OCI-LY7 (cell line): ENCODE measurements around the gene ZNF3. TPM values are rescaled to one million over a fixed set of nuclear protein-coding genes. Genes with fewer than 3 reads are reported as not detected.
"Not testable (repeated sequence)": the region's sequence is repeated elsewhere in the genome, so short reads cannot be mapped to it uniquely, and the experiment has no call there.

Source experiments
- Bru-seq: library from RNA; stranded (reverse); fragments of 400-500 nt; gene quantifications from one replicate; lab custom pipeline; 2021; lab: Mats Ljungman, UMichigan
- BruChase-seq, 2 experiments: library from RNA; stranded (reverse); fragments of 400-500 nt; gene quantifications; one replicate each; lab custom pipeline; 2021; lab: Mats Ljungman, UMichigan
- BruUV-seq: library from RNA; stranded (reverse); fragments of 400-500 nt; replicated peaks from 2 replicates; lab custom pipeline; 2021; lab: Mats Ljungman, UMichigan
- CTCF ChIA-PET: fragments of 300-600 bp; sonication (Branson Sonifier 250); formaldehyde crosslinking; loops from one replicate; lab custom pipeline; 2022; ENCODE audit warnings: antibody characterized with exemption; ENCODE audit not compliant: unreplicated experiment; lab: Charles Lee
- POLR2A ChIA-PET: fragments of 300-600 bp; sonication (Branson Sonifier 250); formaldehyde crosslinking; loops from one replicate; lab custom pipeline; 2022; ENCODE audit warnings: antibody characterized with exemption; lab: Charles Lee
- DNase-seq: peaks from one replicate; pipeline ENCODE4 v3.0.0-alpha.2; 2015; ENCODE audit warnings: low spot score
- H2AFZ ChIP-seq: fragments of 200-600 bp; sonication (generic), shearing (Covaris generic); 2 replicates; pipeline ENCODE4 v1.6.1; 2014; ENCODE audit warnings: mild to moderate bottlenecking, antibody characterized with exemption, low read length, moderate library complexity
- H3K27ac ChIP-seq: fragments of 200-600 bp; sonication (generic); 2 replicates; pipeline ENCODE4 v1.5.1; 2014; ENCODE audit warnings: mixed run types, low read depth, mild to moderate bottlenecking, moderate library complexity, low read length, inconsistent platforms; ENCODE audit not compliant: poor library complexity, severe bottlenecking
- H3K36me3 ChIP-seq: fragments of 200-600 bp; sonication (generic); 2 replicates; pipeline ENCODE4 v1.6.1; 2014; ENCODE audit warnings: mild to moderate bottlenecking, antibody characterized with exemption, low read length, moderate library complexity, mixed read lengths; ENCODE audit not compliant: insufficient read depth
- H3K4me1 ChIP-seq: fragments of 200-600 bp; sonication (generic); 2 replicates; pipeline ENCODE4 v1.5.1; 2014; ENCODE audit warnings: mild to moderate bottlenecking, low read length; ENCODE audit not compliant: insufficient read depth, poor library complexity, severe bottlenecking
- H3K4me2 ChIP-seq: fragments of 200-600 bp; sonication (generic); 2 replicates; pipeline ENCODE4 v1.6.1; 2014; ENCODE audit warnings: mild to moderate bottlenecking, low read length
- H3K4me3 ChIP-seq: fragments of 200-600 bp; sonication (generic); 2 replicates; pipeline ENCODE4 v1.5.1; 2014; ENCODE audit warnings: mild to moderate bottlenecking, low read depth, low read length; ENCODE audit not compliant: poor library complexity, severe bottlenecking
- H3K79me2 ChIP-seq: fragments of 200-600 bp; sonication (generic); 2 replicates; pipeline ENCODE4 v1.6.1; 2016; ENCODE audit warnings: low read depth, mild to moderate bottlenecking, low read length, moderate library complexity, mixed read lengths; ENCODE audit not compliant: insufficient read depth
- H3K9me2 ChIP-seq: fragments of 200-600 bp; sonication (generic); 2 replicates; pipeline ENCODE4 v1.6.1; 2016; ENCODE audit warnings: mild to moderate bottlenecking, low read length, mixed read lengths; ENCODE audit not compliant: insufficient read depth
- H3K9me3 ChIP-seq: fragments of 200-600 bp; sonication (generic); 2 replicates; pipeline ENCODE4 v1.6.1; 2014; ENCODE audit warnings: mild to moderate bottlenecking, mixed run types, low read length, mixed read lengths
- H4K20me1 ChIP-seq: fragments of 200-600 bp; sonication (generic); 2 replicates; pipeline ENCODE4 v1.6.1; 2014; ENCODE audit warnings: mild to moderate bottlenecking, antibody characterized with exemption, low read length, moderate library complexity, mixed read lengths; ENCODE audit not compliant: insufficient read depth
- EZH2phosphoT487 ChIP-seq: fragments of 200-600 bp; sonication (generic); IDR thresholded peaks from 2 replicates; pipeline ENCODE4 v1.6.1; 2018; ENCODE audit warnings: low read depth, borderline replicate concordance, mild to moderate bottlenecking, mixed run types, antibody characterized with exemption, low read length, moderate library complexity, mixed read lengths
- intact Hi-C: fragments of 100-400 bp; cut with micrococcal nuclease; formaldehyde crosslinking; loops from one replicate; pipeline ENCODE4 v1.10.0; 2022; ENCODE audit not compliant: unreplicated experiment
- long read RNA-seq: library from polyadenylated mRNA; stranded (forward); transcript quantifications from one replicate; pipeline ENCODE4 v2.0.0, GENCODE V29; 2022
- total RNA-seq, 2 experiments: library from RNA; depleted of rRNA in 1 of 2; stranded (reverse); fragments of >200 nt in 1 of 2; shearing (Covaris generic) in 1 of 2; gene quantifications; 2 replicates each; pipeline ENCODE4 v1.2.3, GENCODE V29; 2014 to 2022
- TF ChIP-seq, protein P1 (sequence below): fragments of 200-600 bp; sonication (generic); conservative IDR thresholded peaks from 2 replicates; pipeline ENCODE4 v1.5.1; 2014; ENCODE audit warnings: mild to moderate bottlenecking, antibody characterized with exemption, low read length, moderate library complexity, mixed read lengths

ZNF3 gene
- 19.8 and 21.8 TPM in 2 replicates for total RNA-seq (2014; rRNA removed; shearing (Covaris generic))
- total RNA-seq (2022): 23.7 and 24.4 TPM in 2 replicates
- percentile 64 among the genes with signal in this experiment for Bru-seq, nascent RNA
- BruChase-seq, experiment 1, labeled RNA remaining after a 6-hour chase: percentile 62 among the genes with signal in this experiment
- BruChase-seq, experiment 2, labeled RNA remaining after a 2-hour chase: percentile 67 among the genes with signal in this experiment
- long read RNA-seq, transcript ZNF3-202 (6 exons, 2,799 nt): major isoform, 5 of 23 reads
- long read RNA-seq, partial matches to known transcripts: 4 of 23 reads
- long read RNA-seq, other reads (novel, unspliced or antisense): 12 of 23 reads

DNA sequence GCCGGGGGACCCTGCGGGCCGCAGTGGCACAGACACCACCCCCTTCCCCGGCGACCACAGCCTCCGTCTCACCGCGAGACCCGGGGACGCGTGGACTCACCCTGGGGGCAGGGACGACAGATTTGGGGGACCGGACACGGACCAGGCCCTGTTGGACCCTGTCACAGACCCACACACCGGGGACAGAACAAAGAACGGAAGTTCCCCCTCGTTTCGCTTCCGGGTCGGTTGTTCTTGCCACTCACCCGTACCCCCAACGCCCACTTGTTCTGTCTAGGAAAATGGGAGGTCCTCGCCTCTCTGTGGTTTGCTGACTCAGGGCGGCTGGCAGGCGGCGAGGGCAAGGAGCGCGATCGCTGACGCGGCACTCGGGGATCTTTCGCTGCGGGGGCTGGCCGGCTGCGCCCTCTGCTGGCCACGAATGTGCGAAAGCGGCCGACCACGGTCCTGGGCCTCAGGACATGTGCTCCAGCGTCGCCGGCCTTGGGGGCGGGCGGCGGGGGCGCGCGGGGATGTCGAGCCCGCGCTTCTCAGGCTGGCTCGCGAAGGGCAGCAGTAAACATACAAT, at the start of gene ZNF3:
Gene ZNF3 (minus strand): TSS at position 189 of the 568 bp plus-strand sequence. CDS start 4,366 bp downstream, outside the sequence.
- Histone ChIP-seq H4K20me1 (no peaks in the 10 kb centered on the region), H3K4me1 (peaks cover 22% of the 10 kb centered on the region), H3K9me2 (no peaks in the 10 kb centered on the region), H3K9me3 (no peaks in the 10 kb centered on the region), H3K27ac (peak within 1 kb of the TSS; percentile 64), H3K79me2 (peaks cover 11% of the 10 kb centered on the region; the same call in 1 of the 2 replicates), H3K36me3 (peaks cover 10% of the 10 kb centered on the region; the same call in 1 of the 2 replicates), H3K4me3 (peak within 1 kb of the TSS; percentile 73), H2AFZ (peak within 1 kb of the TSS; percentile 90), H3K4me2 (peak within 1 kb of the TSS; percentile 80)
- ChIA-PET CTCF (no interaction called here), POLR2A (interaction anchor here (0.6 to 1.2 kb wide), 5 partner anchors 16 to 145 kb away, joined by 3 to 5 read pairs (median 4); partner anchors contain the start of gene ZSCAN21)
- DNase-seq: peak; percentile 97
- BruUV-seq: no TSS peak
- TF ChIP-seq, protein P1, sequence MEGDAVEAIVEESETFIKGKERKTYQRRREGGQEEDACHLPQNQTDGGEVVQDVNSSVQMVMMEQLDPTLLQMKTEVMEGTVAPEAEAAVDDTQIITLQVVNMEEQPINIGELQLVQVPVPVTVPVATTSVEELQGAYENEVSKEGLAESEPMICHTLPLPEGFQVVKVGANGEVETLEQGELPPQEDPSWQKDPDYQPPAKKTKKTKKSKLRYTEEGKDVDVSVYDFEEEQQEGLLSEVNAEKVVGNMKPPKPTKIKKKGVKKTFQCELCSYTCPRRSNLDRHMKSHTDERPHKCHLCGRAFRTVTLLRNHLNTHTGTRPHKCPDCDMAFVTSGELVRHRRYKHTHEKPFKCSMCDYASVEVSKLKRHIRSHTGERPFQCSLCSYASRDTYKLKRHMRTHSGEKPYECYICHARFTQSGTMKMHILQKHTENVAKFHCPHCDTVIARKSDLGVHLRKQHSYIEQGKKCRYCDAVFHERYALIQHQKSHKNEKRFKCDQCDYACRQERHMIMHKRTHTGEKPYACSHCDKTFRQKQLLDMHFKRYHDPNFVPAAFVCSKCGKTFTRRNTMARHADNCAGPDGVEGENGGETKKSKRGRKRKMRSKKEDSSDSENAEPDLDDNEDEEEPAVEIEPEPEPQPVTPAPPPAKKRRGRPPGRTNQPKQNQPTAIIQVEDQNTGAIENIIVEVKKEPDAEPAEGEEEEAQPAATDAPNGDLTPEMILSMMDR: peak; percentile 96
- no peak for TF ChIP-seq EZH2phosphoT487
- intact Hi-C loops: loop anchor here (1.0 to 10.0 kb wide), 4 partner anchors 32 to 803 kb away; partner anchors contain the start of genes MBLAC1, UFSP1 and ZSCAN21

DNA sequence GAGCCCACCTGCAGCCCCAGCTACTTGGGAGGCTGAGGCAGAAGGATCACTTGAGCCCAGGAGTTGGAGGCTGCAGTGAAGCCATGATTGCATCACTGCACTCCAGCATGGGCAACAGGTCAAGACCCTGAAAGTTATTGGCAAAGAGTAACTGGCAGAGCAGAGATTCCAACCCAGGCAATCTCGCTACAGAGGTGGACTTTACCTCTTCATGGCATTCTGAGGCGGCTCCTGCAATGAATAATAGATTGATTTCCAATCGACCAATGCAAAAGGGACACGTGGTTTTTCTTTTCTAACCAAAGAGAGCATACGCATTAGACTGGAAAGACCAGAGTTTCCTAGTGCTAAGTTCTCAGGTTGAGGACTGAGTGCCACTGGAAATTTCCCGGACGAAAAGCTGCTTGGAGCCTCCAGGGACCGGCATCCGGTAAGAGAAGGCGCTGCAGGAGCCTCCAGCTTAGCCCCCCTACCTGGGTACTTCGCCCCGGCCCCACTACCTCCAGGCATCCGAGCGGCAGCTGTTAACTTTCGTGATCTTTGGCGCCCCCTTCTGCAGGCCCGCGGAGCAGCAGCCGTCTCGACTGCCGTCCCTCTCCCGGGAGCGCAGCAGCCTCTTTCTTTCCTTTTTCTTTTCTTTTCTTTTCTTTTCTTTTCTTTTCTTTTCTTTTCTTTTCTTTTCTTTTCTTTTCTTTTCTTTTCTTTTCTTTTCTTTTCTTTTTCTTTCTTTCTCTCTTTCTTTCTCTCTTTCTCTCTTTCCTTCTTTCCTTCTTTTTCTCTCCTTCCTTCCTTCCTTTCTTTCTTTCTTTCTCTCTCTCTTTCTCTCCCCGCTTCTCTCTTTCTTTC, 49.3 kb upstream of the ZNF3 start:
- Histone ChIP-seq H3K9me3 (no peaks in the 10 kb centered on the region), H3K4me1 (peaks cover 38% of the 10 kb centered on the region), H3K79me2 (no peaks in the 10 kb centered on the region), H3K9me2 (no peaks in the 10 kb centered on the region), H3K36me3 (no peaks in the 10 kb centered on the region), H2AFZ (peak overlapping the region; percentile 27; the same call in 1 of the 2 replicates), H3K4me3 (no peak overlapping the region), H4K20me1 (no peaks in the 10 kb centered on the region), H3K27ac (no peak overlapping the region), H3K4me2 (peak overlapping the region; percentile 60; the same call in 1 of the 2 replicates)
- CTCF ChIA-PET: interaction anchor here (0.6 to 1.7 kb wide), 4 partner anchors 29 to 160 kb away, joined by 3 to 4 read pairs (median 3); partner anchors contain the start of gene AP4M1
- no peak for TF ChIP-seq EZH2phosphoT487
- TF ChIP-seq, protein P1: peak; percentile 81
- DNase-seq: peak; percentile 78
- intact Hi-C loops: loop anchor here (1.0 to 10.0 kb wide), 3 partner anchors 139 to 214 kb away; no protein-coding TSS in a partner anchor
- BruUV-seq: no TSS peak
- POLR2A ChIA-PET: interaction anchor here (0.5 to 0.9 kb wide), 3 partner anchors 29 to 781 kb away, joined by 3 to 5 read pairs (median 4); partner anchors contain the start of genes AP4M1 and MCM7

DNA sequence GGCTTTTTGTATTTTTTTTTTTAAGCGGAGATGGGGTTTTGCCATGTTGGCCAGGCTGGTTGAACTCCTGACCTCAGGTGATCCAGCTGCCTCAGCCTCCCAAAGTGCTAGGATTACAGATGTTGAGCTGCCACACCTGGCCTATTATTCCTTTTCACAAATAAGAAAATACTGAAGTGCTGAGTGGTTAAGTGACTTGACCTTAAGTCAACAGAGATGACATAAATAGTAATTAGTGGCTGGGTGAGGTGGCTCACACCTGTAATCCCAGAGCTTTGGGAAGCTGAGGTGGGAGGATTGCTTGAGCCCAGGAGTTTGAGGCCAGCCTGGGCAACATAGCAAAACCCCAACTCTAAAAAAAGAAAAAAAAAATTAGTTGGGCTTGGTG, 48.7 kb upstream of the ZNF3 start:
- not testable (repeated sequence) for H3K4me2 ChIP-seq, H3K79me2 ChIP-seq, H3K4me3 ChIP-seq, H3K9me2 ChIP-seq, H3K27ac ChIP-seq, H3K9me3 ChIP-seq, H3K36me3 ChIP-seq, H2AFZ ChIP-seq, BruUV-seq, DNase-seq, H4K20me1 ChIP-seq
- POLR2A ChIA-PET: interaction anchor here (0.5 to 0.9 kb wide), 3 partner anchors 29 to 781 kb away, joined by 3 to 5 read pairs (median 3); partner anchors contain the start of genes AP4M1 and MCM7
- H3K4me1 ChIP-seq: peaks cover 44% of the 10 kb centered on the region
- CTCF ChIA-PET: interaction anchor here (1.3 to 1.7 kb wide), 2 partner anchors 28 to 48 kb away, joined by 3 to 4 read pairs; partner anchors contain the start of gene AP4M1
- intact Hi-C loops: loop anchor here (5.0 to 10.0 kb wide), 2 partner anchors 138 to 215 kb away; no protein-coding TSS in a partner anchor
